MM.1S (cell line): Measurements from ENCODE around the gene MUC4.

Experiments used
- EZH2phosphoT487 ChIP-seq: fragments of 300-600 bp; sonication (generic); IDR thresholded peaks from 2 replicates; pipeline ENCODE4 v1.6.1; 2018; ENCODE audit warnings: antibody characterized with exemption, low read length
- TF ChIP-seq, protein P1 (sequence below): fragments of 300-600 bp; sonication (generic); IDR thresholded peaks from 2 replicates; pipeline ENCODE4 v1.5.1; 2016; ENCODE audit warnings: antibody characterized with exemption, low read length, mixed read lengths

DNA sequence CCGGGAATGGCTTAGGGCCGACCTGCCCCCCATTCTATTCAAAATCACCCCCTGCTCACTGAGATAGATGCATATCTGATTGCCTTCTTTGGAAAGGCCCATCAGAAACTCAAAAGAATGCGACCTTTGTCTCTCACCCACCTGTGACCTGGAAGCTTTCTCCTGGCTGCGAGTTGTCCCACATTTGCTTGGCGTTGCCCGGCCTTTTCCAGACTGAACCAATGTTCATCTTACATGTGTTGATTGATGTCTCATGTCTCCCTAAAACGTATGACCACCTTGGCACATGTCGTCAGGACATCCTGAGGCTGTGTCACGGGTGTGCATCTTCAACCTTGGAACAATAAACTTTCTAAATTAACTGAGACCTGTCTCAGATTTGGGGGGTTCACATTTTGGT lies 94.3 kb downstream of the MUC4 start:
- TF ChIP-seq, protein P1, sequence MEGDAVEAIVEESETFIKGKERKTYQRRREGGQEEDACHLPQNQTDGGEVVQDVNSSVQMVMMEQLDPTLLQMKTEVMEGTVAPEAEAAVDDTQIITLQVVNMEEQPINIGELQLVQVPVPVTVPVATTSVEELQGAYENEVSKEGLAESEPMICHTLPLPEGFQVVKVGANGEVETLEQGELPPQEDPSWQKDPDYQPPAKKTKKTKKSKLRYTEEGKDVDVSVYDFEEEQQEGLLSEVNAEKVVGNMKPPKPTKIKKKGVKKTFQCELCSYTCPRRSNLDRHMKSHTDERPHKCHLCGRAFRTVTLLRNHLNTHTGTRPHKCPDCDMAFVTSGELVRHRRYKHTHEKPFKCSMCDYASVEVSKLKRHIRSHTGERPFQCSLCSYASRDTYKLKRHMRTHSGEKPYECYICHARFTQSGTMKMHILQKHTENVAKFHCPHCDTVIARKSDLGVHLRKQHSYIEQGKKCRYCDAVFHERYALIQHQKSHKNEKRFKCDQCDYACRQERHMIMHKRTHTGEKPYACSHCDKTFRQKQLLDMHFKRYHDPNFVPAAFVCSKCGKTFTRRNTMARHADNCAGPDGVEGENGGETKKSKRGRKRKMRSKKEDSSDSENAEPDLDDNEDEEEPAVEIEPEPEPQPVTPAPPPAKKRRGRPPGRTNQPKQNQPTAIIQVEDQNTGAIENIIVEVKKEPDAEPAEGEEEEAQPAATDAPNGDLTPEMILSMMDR, result no peak
- no peak for TF ChIP-seq EZH2phosphoT487
